IPS-18c (cell line): ENCODE data around the gene PTCHD4.

Experiments
- H3K4me3 ChIP-seq: 2 replicates; pipeline ENCODE4 v1.7.0; 2013; ENCODE audit warnings: low read depth, mild to moderate bottlenecking, low read length, moderate library complexity; ENCODE audit not compliant: insufficient read depth
- H3K9me3 ChIP-seq: one replicate; pipeline ENCODE4 v1.6.1; 2013; ENCODE audit warnings: mild to moderate bottlenecking, low read length, moderate library complexity; ENCODE audit not compliant: control insufficient read depth, insufficient read depth

The PTCHD4 gene

GRCh38 chr6:48071833-48072232 lies 39.2 kb downstream of the PTCHD4 start:
- H3K4me3 ChIP-seq = no peak overlapping the region

GRCh38 chr6:48069280-48069679 lies 41.7 kb downstream of the PTCHD4 start:
- Histone ChIP-seq H3K9me3 (no peaks in the 10 kb centered on the region), H3K4me3 (no peak overlapping the region)

More at GRCh38 chr6:48071833-48072232, 39.2 kb downstream of the PTCHD4 start:
- H3K9me3 ChIP-seq = no peaks in the 10 kb centered on the region

- H3K4me3 ChIP-seq = peak overlapping the region; percentile 53
- H3K9me3 ChIP-seq = no peaks in the 10 kb centered on the region
These were observed 42.4 kb downstream of the PTCHD4 start for GRCh38 chr6:48068278-48069251.

- Histone ChIP-seq H3K9me3 (no peaks in the 10 kb centered on the region), H3K4me3 (peak overlapping the region; percentile 36; the same call in 1 of the 2 replicates)
These were observed 43.1 kb downstream of the PTCHD4 start for GRCh38 chr6:48067886-48068277.

- no peaks in the 10 kb centered on the region for H3K9me3 ChIP-seq
- H3K4me3 ChIP-seq = no peak overlapping the region
These were observed 43.8 kb downstream of the PTCHD4 start for GRCh38 chr6:48067148-48067712.

GRCh38 chr6:48061265-48061990 lies 49.6 kb downstream of the PTCHD4 start:
- Histone ChIP-seq H3K4me3 (no peak overlapping the region), H3K9me3 (no peaks in the 10 kb centered on the region)
